Ammon's horn (tissue), 1 donor: ENCODE measurements around the gene EFEMP1.

ENCODE experiments used
- DNase-seq: peaks from one replicate; pipeline ENCODE4 v3.0.0-alpha.2; 2016; ENCODE audit warnings: low spot score

The EFEMP1 gene

DNA sequence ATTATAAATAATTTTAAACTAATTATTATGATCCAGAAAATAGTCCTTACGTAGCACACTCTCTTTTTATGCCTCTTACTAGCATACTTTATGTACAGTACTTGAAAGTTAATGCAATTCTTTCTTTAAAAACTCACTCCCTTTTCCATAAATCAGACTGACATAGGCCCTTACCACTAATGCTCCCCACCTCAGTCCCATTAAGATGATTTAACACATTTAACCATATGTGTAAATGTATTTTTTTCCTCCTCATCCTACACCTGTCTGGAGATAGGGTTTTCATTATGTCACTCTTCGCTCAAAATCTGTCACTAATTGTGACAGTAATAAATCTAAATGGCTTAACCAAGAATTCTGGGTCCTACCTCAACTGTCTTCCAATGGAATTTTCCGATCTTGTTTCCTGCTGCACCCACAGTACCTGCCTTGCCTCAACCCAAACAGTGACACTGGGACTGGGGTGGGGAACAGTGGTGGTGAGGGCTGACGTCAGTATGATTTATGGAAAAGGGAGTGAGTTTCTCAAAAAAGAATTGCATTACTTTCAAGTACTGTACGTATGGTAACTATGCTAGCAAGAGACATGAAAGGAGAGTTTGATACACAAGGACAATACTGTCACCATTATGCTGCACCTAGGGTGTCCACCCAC, 25.1 kb downstream of the EFEMP1 start:
- DNase-seq, result no peak

DNA sequence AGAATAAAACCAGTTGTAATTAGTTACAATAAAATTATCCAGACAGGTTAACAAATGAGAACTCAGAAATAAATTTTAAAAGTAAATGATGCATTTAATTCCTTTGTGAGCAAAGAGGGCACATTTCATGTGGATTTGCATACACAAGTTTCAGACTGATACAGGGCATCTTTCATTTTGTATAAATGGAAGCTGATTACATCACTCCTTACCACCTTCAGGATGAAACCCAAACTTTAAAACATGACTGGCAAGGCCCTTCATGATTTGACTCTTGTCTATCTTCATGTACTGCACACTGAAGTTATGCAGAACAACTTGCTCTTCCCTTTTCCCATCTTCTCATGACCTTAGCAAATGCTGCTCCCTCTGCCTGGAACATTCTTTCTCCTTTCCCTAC, 26.9 kb downstream of the EFEMP1 start:
- no peak for DNase-seq

DNA sequence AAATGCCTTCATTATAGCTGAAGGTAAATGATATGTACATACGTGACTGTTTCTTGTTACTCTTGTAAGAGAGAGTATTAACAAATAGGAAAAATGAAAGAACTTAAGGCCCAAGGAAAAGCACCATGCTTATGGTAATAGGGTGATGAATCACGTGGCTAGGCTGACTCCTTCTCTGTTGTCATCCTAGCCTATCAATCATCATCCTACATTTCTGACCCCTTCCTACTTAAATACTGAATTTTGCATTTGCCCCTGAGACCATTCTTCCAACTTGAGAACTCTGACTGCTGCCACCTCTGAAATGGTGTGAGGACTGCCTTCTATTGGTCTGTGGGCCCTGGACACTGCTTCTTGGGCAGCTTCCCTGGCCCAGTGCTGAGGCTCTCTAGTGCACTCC, 28.9 kb downstream of the EFEMP1 start:
- DNase-seq, result no peak

DNA sequence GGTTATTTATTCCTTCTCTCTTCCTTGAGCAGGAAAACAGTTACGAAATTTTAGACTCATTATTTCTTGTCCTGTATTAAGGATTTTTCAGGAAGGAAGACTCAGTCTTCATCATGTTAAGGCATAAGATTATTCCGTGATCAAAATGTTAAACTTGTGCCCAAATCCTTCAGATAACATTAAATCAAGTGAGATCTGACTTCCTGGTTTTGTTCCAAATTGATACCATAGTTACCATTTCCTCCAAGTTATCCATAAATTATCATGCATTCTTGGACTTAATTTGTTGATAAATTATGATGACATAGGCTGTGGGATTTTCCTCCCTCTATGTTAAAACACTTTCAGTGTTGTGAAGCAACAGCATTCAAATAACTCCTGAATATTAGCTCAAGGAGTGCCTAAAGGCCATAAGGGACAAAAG, 31.9 kb downstream of the EFEMP1 start:
- no peak for DNase-seq

GRCh38 chr2:55888936-55889335, 34.6 kb downstream of the EFEMP1 start:
- DNase-seq, result peak; percentile 48

- DNase-seq, result no peak
These were observed 35.5 kb downstream of the EFEMP1 start for GRCh38 chr2:55887901-55888624.

- DNase-seq, result no peak
These were observed 36.2 kb downstream of the EFEMP1 start for GRCh38 chr2:55887351-55887750.

DNA sequence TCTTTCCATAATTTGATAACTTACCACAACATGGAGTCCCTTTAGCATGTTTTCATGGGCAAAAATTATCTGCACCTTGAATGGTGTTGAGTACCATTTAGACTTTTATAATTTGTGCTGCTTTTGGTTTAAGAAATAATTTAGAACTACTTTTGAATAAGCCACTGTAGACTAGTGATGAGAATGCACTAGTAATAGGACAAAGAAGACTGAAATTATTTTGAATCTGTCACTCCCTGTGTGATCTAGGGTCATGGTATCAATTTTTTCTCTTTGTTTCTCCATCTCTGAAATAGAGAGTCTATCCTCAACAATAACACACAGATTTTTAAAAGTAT, 37.7 kb downstream of the EFEMP1 start:
- DNase-seq, result no peak

DNA sequence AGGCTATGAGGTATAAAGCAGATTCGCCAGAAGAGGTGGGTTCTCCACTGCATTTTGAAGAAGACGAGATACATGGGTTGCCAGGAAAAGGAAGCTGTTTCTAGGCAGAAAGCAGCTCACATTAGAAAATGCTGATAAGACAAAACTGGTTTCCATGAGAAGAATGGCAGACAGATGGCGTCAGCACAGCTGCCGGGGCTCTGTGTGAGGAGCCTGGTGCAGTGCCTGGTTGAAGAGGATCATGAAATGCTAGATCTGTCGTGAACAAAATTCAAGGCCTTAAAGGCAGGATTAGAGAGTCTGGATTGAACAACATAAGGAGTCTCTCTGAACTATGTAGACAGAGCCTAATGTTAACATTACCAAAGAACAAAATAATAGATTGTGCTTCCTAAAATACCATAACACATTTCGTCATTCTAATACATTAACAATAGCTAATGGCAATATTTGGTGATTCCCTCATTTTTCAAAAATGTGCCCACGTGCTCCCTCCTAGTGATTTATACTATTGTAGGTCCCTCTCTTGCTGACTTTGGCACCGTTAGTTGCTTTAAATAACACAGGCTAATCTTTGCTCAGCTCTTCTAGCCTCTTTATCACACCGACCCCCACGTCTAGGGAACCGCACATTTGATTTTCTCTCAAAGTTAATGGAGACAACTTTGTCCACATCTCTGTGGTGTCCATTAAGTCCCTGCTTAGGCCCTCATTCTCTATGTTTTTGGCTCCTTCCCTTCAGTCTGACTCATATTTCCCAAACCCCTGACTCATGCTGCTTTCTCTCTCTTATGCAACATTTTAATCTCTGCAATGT, 38.2 kb downstream of the EFEMP1 start:
- DNase-seq, result no peak

- DNase-seq, result no peak
These were observed 39.8 kb downstream of the EFEMP1 start for GRCh38 chr2:55883829-55884228.

DNA sequence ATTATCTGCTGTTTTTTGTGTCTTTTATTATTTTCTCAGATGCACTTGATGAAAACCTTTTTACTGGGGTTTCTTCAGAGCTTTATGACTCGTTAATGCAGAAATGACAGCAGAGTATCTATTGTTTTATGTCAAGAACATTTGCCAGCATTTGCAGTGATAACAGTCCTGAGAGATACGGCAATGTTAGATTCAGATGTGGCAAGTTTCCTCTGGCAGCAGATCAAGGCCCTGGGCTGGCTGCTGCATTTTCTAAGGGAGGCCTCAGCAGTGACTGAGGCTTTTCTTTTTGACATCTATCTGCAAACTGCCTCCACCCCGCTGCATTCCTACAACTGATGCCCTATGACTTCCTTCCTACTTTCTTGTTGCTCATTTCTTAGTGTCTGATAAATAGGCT, 40.2 kb downstream of the EFEMP1 start:
- DNase-seq, result no peak

DNA sequence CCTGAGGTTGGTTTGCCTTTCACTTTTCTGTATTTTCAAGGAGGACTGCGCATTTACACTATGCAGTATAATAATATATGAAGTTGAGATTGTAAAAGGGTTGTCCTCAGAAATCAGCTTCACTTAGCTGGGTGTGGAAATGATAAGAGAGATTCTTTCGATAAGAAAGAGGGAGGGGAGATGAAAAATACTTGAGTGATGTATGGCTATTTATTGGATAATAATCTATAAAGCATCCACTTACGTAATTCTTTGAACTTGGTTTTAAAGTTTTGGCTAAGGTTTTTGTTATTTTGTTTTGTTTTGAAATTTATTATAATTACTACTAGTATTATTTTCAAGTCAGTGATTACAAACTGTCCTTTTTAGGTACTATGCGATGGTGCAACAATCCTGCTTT, 40.6 kb downstream of the EFEMP1 start:
- DNase-seq, result no peak

GRCh38 chr2:55880416-55881143, 43.0 kb downstream of the EFEMP1 start:
- no peak for DNase-seq

DNA sequence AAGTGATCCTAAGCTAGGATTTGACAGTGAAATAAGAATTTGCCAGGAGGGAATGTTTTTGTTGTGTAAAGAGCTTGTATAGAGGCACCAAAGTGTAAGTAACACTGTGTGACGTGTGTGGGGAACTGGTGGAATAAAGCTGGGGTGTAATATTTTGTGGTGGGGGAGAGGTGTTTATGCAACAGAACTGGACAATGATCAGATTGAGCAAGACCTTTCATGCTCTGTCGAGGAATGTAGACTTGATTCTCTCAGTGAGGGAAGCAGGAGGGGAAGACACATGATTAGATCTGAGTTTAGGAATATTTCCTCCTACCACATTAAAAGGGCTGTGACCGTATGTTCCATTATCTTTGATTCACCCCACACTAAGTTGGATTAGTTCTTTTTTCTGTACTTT, 43.6 kb downstream of the EFEMP1 start:
- DNase-seq, result no peak

GRCh38 chr2:55877087-55877436, 46.5 kb downstream of the EFEMP1 start:
- no peak for DNase-seq

- DNase-seq, result no peak
These were observed 47.0 kb downstream of the EFEMP1 start for GRCh38 chr2:55876429-55877086.

- no peak for DNase-seq
These were observed 48.0 kb downstream of the EFEMP1 start for GRCh38 chr2:55875434-55876135.

- no peak for DNase-seq
These were observed 49.2 kb downstream of the EFEMP1 start for GRCh38 chr2:55874338-55874737.

GRCh38 chr2:55871637-55872036, 51.9 kb downstream of the EFEMP1 start:
- peak; percentile 52 for DNase-seq

DNA sequence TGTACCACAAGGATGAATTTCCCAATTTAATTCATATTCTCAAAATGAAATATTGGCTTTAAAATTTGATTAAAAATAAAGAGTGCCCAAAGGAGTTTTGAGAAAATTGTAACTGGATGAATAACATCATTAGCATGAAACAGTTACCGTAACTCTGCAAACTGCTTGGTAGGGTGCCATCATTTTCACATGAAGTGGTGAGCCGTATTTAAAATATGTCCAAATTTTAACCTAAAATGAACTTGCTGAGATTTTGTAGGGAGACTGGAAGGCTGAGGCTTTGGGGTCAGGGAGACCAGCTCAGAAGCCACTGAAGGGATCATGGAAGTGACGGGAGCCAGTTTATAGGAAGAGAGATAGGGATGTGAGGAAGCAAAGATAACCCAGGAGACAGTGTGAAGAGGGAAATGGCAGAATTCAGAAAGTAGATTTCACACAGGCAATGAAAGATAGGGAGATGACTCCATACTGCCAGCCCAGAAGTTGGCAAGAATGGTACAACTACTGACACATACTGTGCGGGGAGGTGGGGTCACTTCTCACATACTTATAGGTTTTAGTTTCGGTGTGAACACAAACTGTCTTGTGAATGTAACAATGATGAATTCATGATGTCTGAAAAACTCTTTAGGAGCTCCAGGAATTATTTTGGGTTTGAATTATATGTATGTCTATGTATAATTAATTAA, 53.8 kb downstream of the EFEMP1 start:
- DNase-seq, result no peak
